Pons (tissue), 1 donor: ENCODE data around the gene POLR1H.
A peak's percentile ranks its signal among the peaks of the same experiment; 100 is the strongest.

ENCODE experiments used
- DNase-seq: peaks from one replicate; pipeline ENCODE4 v3.0.0-alpha.2; 2016; ENCODE audit warnings: low spot score

Gene POLR1H

GRCh38 chr6:30062471-30063178 is 1.6 kb downstream of the POLR1H start:
- DNase-seq: no peak

DNA sequence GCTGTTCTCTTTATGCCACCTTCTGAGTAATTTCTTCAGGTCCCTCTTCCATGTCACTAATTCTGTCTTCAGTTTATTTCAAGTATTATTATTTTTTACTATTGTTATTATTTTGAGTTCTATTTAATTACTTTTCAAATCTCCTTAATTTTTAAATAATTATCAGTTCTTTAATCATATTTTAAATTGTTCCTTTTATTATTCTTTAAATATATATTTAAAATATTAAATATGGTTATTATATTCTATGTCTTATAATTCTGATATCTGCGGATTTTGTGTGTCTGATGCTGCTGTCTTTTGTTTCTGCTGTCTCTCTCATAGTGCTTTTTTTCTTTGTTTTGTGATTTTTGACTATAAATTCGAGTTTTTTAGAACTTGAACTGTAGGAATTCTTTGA is 2.2 kb downstream of the POLR1H start:
- no peak for DNase-seq

GRCh38 chr6:30066082-30066481 is 5.0 kb downstream of the POLR1H start:
- DNase-seq: no peak

- peak; percentile 100 for DNase-seq
These were observed 5.8 kb downstream of the POLR1H start, which contains the start of gene PPP1R11 for GRCh38 chr6:30066577-30067459. PPP1R11 (plus strand) TSS chr6:30067198; CDS start chr6:30067411, 213 bp downstream.

- no peak for DNase-seq
These were observed 6.5 kb downstream of the POLR1H start for GRCh38 chr6:30067460-30068139.

DNA sequence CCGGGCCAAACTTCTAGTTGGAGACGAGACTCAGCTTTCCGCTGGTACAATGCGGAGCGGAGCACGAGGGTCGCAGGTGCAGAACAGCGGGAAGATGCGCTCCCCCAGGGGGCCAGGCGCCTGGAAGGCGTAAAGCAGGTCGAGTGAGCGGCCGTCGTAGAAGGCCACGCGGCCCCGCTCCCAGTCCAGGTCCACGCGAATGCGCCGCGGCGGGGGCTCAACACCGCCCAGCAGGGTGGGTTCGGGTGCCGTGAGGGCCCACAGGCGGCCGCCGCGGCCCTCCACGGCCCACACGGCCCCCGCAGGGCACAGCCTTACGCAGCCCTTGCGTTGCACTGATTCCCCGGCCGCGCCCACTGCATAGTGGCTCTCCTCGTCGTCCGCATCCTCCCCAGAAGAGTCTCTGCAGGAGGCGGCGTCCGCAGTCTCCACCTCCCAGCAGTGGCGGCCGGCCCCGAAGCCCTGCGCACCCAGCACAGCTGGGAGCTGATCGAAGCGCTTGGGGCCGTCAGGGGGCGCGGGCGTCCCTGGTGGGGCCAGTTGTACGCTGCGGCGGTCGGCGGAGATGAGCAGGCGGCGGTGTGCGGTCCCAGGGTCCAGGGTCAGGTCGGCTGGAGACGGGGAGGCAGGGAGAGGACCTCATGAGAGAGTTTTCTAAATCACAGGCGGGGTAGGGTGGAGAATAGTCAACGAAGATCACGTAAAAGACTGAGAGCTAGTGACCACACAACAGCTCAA is 10.2 kb downstream of the POLR1H start:
- no peak for DNase-seq

GRCh38 chr6:30071858-30072257 is 10.8 kb downstream of the POLR1H start:
- no peak for DNase-seq

DNA sequence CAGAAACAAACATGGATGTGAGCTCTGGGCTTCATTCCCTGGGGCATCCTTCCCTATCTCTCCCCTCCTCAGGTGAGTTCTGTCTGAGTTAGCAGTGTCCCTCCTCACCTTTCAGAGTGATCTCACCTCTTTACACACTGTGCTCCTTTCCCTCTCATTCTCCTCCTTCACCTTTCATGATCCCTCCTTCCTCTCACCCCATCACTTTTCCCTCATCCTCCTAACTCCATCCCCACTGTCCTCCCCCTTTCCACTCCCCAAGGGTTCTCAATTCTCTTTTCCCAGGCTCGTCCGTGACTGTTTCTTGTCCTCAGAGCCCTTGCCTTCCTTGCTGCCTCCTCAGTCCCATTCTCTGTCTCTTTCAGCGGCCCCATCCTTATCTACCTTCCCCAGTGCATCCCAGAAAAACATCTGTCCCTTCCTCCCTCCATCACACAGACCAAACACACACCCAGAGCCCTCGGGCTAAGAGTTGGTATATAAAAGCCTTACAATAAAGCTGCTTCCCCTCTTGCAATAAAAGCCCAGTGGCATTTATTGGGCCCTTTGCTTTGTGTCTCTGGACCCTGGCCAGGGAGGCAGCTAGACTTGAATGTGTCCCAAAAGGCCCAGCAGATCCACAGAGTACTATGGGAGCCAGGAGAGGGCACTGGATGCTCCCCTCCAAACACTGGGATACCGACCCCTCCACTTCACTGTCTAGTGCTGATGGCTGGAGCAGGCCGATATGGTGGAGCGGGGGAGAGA is 12.6 kb downstream of the POLR1H start:
- no peak for DNase-seq

- no peak for DNase-seq
These were observed 13.4 kb downstream of the POLR1H start for GRCh38 chr6:30074331-30075093.

- no peak for DNase-seq
These were observed 14.2 kb downstream of the POLR1H start, which contains the start of gene RNF39 for GRCh38 chr6:30075094-30075789. RNF39 (minus strand) TSS chr6:30075769; CDS start chr6:30075585, 184 bp downstream.

- DNase-seq: no peak
These were observed 15.0 kb downstream of the POLR1H start for GRCh38 chr6:30075790-30076732.

- no peak for DNase-seq
These were observed 16.2 kb downstream of the POLR1H start for GRCh38 chr6:30077218-30077617.

GRCh38 chr6:30087876-30088275 is 26.8 kb downstream of the POLR1H start:
- no peak for DNase-seq

- no peak for DNase-seq
These were observed 30.7 kb downstream of the POLR1H start for GRCh38 chr6:30091577-30092381.

- no peak for DNase-seq
These were observed 31.9 kb downstream of the POLR1H start for GRCh38 chr6:30092852-30093543.

DNA sequence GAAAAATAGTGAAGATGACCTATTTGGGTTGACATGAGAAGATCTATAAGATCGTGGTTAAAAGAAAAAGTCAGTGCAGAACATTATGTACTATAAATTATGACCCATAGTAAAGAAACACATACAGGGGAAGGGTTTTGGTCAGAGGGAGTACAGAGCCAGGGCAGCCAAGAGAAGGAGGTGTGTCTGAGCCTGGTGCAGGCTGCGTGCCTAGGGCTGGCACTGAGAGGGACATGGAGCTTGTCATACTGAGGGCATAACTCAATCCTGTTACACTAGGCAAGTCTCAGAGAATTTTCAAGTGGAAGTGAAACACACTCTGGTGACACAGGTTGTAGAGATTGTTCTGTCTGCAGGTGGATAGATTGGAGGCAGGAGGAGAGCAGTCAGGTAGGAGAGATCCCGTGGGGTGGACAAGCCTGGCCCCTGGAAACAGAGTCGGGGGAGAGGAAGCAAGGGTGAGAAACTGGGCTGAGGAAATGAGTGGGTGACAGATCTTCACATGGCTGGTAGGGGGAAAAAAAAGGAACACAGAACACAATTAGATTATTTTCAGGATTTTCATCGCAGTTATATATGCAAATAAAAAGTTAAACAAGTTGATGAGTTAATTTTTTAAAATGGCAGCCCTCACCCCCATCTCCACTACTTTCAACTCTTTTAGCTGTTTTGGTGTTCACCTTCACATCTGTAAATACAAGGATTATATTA is 33.0 kb downstream of the POLR1H start:
- no peak for DNase-seq
